K562 (cell line): ENCODE measurements around the gene GNAL. TPM values are rescaled to one million over a fixed set of nuclear protein-coding genes. Genes with fewer than 3 reads are reported as not detected.

Source experiments
- ELF2 ChIP-seq: fragments of 250-450 bp; sonication (Bioruptor Pico); IDR thresholded peaks from 2 replicates; pipeline ENCODE4 v1.5.0; 2021; ENCODE audit warnings: mild to moderate bottlenecking
- GTF2A2 ChIP-seq: IDR thresholded peaks from 2 replicates; pipeline ENCODE4 v1.6.1; 2016; ENCODE audit warnings: mild to moderate bottlenecking, missing genetic modification characterization, missing compliant biosample characterization
- HBP1 ChIP-seq: fragments of 450-650 bp; formaldehyde crosslinking; IDR thresholded peaks from 2 replicates; pipeline ENCODE4 v1.4.0; 2022; ENCODE audit warnings: missing genetic modification characterization
- HEY1 ChIP-seq: fragments of 250-450 bp; sonication (Bioruptor Pico); IDR thresholded peaks from 2 replicates; pipeline ENCODE4 v1.5.0; 2020; ENCODE audit warnings: mild to moderate bottlenecking, moderate library complexity, borderline replicate concordance
- MAFF ChIP-seq: IDR thresholded peaks from 2 replicates; pipeline ENCODE4 v1.6.1; 2012; ENCODE audit warnings: low read length, improper control_type of control experiment
- MAZ ChIP-seq, 2 experiments: fragments of 450-650 bp in 1 of 2; sonication (generic) in 1 of 2; formaldehyde crosslinking; IDR thresholded peaks in 1 of 2; conservative IDR thresholded peaks in 1 of 2; 2 replicates each; pipeline versions ENCODE4 v1.4.0 to v1.5.0; 2020; ENCODE audit warnings: mild to moderate bottlenecking in 1 of 2, missing genetic modification reagents in 1 of 2
- MEF2D ChIP-seq: conservative IDR thresholded peaks from 2 replicates; pipeline ENCODE4 v1.6.1; 2016; ENCODE audit warnings: low read depth, missing genetic modification characterization, missing compliant biosample characterization
- NFIC ChIP-seq: fragments of 450-650 bp; IDR thresholded peaks from 2 replicates; pipeline ENCODE4 v1.6.1; 2017; ENCODE audit warnings: mild to moderate bottlenecking, inconsistent platforms
- NKRF ChIP-seq: fragments of 450-650 bp; IDR thresholded peaks from 2 replicates; pipeline ENCODE4 v1.6.1; 2016; ENCODE audit warnings: borderline replicate concordance
- NR0B1 ChIP-seq: fragments of 450-650 bp; IDR thresholded peaks from one replicate; pipeline ENCODE4 v1.6.1; 2018; ENCODE audit warnings: mild to moderate bottlenecking, moderate library complexity; ENCODE audit not compliant: partially characterized antibody
- NR2C2 ChIP-seq, 2 experiments: fragments of 200-800 bp in 1 of 2; sonication (Bioruptor generic) in 1 of 2; sonication (generic) in 1 of 2; formaldehyde crosslinking in 1 of 2; IDR thresholded peaks; 2 replicates each; pipeline versions ENCODE4 v1.6.1 to v1.8.0; 2016 to 2022; ENCODE audit warnings: mild to moderate bottlenecking in 1 of 2, missing compliant biosample characterization in 1 of 2, missing genetic modification characterization in 1 of 2, missing genetic modification reagents in 1 of 2
- POLR3A ChIP-seq: IDR thresholded peaks from 2 replicates; pipeline ENCODE4 v1.6.1; 2011; ENCODE audit warnings: borderline replicate concordance, mild to moderate bottlenecking, moderate library complexity; ENCODE audit not compliant: insufficient read length, insufficient read depth; ENCODE audit errors: extremely low read depth
- RFX1 ChIP-seq: fragments of 450-650 bp; IDR thresholded peaks from 2 replicates; pipeline ENCODE4 v1.6.1; 2016; ENCODE audit warnings: mild to moderate bottlenecking, moderate library complexity
- SMAD1 ChIP-seq: fragments of 150-350 bp; IDR thresholded peaks from 2 replicates; pipeline ENCODE4 v1.6.1; 2014; ENCODE audit warnings: low read length, low read depth; ENCODE audit not compliant: partially characterized antibody
- STAG1 ChIP-seq: sonication (generic); formaldehyde crosslinking; IDR thresholded peaks from 2 replicates; pipeline ENCODE4 v1.5.0; 2020; ENCODE audit warnings: missing genetic modification reagents, borderline replicate concordance
- TAF9B ChIP-seq: fragments of 450-650 bp; IDR thresholded peaks from 2 replicates; pipeline ENCODE4 v1.6.1; 2018; ENCODE audit warnings: mild to moderate bottlenecking; ENCODE audit not compliant: partially characterized antibody
- TEAD4 ChIP-seq, 2 experiments: sonication (generic) in 1 of 2; formaldehyde crosslinking in 1 of 2; IDR thresholded peaks; 2 replicates each; pipeline versions ENCODE4 v1.6.1 to v1.8.0; 2012 to 2022; ENCODE audit warnings: borderline replicate concordance in 1 of 2, inconsistent platforms in 1 of 2, low read length in 1 of 2, mild to moderate bottlenecking in 1 of 2, missing genetic modification reagents in 1 of 2
- U2AF2 ChIP-seq: fragments of 200-400 bp; formaldehyde crosslinking; optimal IDR thresholded peaks from 2 replicates; pipeline ENCODE3; 2017; ENCODE audit warnings: low read depth, mild to moderate bottlenecking, low read length
- YY1 ChIP-seq, 3 experiments: IDR thresholded peaks; 2 replicates each; pipeline ENCODE4 v1.6.1; 2011; ENCODE audit warnings: low read length in 2 of 3, mild to moderate bottlenecking in 2 of 3, moderate library complexity in 2 of 3, borderline replicate concordance in 1 of 3, control low read depth in 1 of 3, low read depth in 1 of 3; ENCODE audit not compliant: insufficient read depth in 3 of 3, insufficient replicate concordance in 2 of 3, control insufficient read depth in 1 of 3, insufficient read length in 1 of 3; ENCODE audit errors: extremely low read depth in 1 of 3
- ZNF780A ChIP-seq: fragments of 250-450 bp; sonication (Bioruptor Pico); IDR thresholded peaks from 2 replicates; pipeline ENCODE4 v1.5.0; 2021; ENCODE audit warnings: mild to moderate bottlenecking
- ZNF785 ChIP-seq: fragments of 250-450 bp; sonication (Bioruptor Pico); IDR thresholded peaks from 2 replicates; pipeline ENCODE4 v1.4.0; 2020; ENCODE audit warnings: mild to moderate bottlenecking
- polyA plus RNA-seq, 8 experiments: library from polyadenylated mRNA; depleted of rRNA in 4 of 8; stranded (reverse) in 5 of 8; unstranded in 3 of 8; fragments of >200 nt; fragmentation: Nextera tagmentation in 2 of 8; fragmentation: Illumina TruSeq in 1 of 8; extraction: Ambion mirVana in 2 of 8; extraction: Trizol in 1 of 8; gene quantifications; 2 replicates each; pipeline versions ENCODE4 v1.2.1 to v1.2.3, GENCODE V29; 2011 to 2014; ENCODE audit warnings: inconsistent platforms in 1 of 8, missing spikeins in 1 of 8
- total RNA-seq, 7 experiments: library from RNA; depleted of rRNA in 6 of 7; stranded (reverse); fragments of >200 nt in 6 of 7; fragmentation: Illumina TruSeq in 2 of 7; extraction: Trizol in 2 of 7; gene quantifications; 2 replicates each; pipeline versions ENCODE4 v1.2.1 to v1.2.3, GENCODE V29; 2011 to 2021; ENCODE audit warnings: low replicate concordance in 1 of 7

The GNAL gene
- total and polyA plus RNA-seq, 9 of the 15 experiments (the other 6 are each of a cell fraction or from before 2014, with no cell fraction given) = under 0.01 to 0.10 (median 0.01) TPM; not detected in 5

GRCh38 chr18:11908182-11909060 is 219.4 kb downstream of the GNAL start, which contains the start of gene MPPE1 (continued):
- TF ChIP-seq U2AF2 = no peak
- no peak for TF ChIP-seq HEY1 (CRISPR knock-in tag)
- peak; percentile 38 for TF ChIP-seq NFIC
- TF ChIP-seq NKRF = peak; percentile 64; the same call in 1 of the 2 replicates
- TF ChIP-seq STAG1 (CRISPR knock-in tag) = no peak
- TF ChIP-seq NR2C2 (CRISPR knock-in tag; IDR thresholded peaks at IDR 0.05) = peak; percentile 29; the same call in 1 of the 2 replicates
- TF ChIP-seq NR2C2 (tag; IDR thresholded peaks at IDR 0.05) = peak; percentile 89
- no peak for TF ChIP-seq POLR3A
- TF ChIP-seq ZNF785 (CRISPR knock-in tag) = no peak
- no peak for TF ChIP-seq HBP1 (CRISPR knock-in tag)
- peak; percentile 25 to 65; a peak in 1 of 4 replicates for TF ChIP-seq MAZ (CRISPR knock-in tag; conservative IDR thresholded peaks at IDR 0.05 in 1 of 2, IDR thresholded peaks at IDR 0.05 in 1 of 2)
- no peak for TF ChIP-seq TEAD4 (IDR thresholded peaks at IDR 0.05; ENCODE audit: low read length)
- TF ChIP-seq TEAD4 (CRISPR knock-in tag; IDR thresholded peaks at IDR 0.05; ENCODE audit: borderline replicate concordance) = no peak
- no peak for TF ChIP-seq GTF2A2 (tag)
- no peak for TF ChIP-seq NR0B1
- no peak for TF ChIP-seq RFX1
- TF ChIP-seq MEF2D (tag) = no peak
- TF ChIP-seq ZNF780A (CRISPR knock-in tag) = no peak
- TF ChIP-seq YY1 (IDR thresholded peaks at IDR 0.05; ENCODE audit: borderline replicate concordance in 1 of 3, control insufficient read depth in 1 of 3, extremely low read depth in 1 of 3, insufficient read depth in 3 of 3, insufficient read length in 1 of 3, insufficient replicate concordance in 2 of 3, low read depth in 1 of 3, low read length in 2 of 3) = peak in 2 of 3 experiments; percentile 55 to 58
- peak; percentile 27 for TF ChIP-seq SMAD1
- no peak for TF ChIP-seq MAFF
- TF ChIP-seq ELF2 (CRISPR knock-in tag) = peak; percentile 81; the same call in 1 of the 2 replicates
- peak; percentile 57 for TF ChIP-seq TAF9B
